ENCODE results near the gene HEXA.

Gene HEXA

DNA sequence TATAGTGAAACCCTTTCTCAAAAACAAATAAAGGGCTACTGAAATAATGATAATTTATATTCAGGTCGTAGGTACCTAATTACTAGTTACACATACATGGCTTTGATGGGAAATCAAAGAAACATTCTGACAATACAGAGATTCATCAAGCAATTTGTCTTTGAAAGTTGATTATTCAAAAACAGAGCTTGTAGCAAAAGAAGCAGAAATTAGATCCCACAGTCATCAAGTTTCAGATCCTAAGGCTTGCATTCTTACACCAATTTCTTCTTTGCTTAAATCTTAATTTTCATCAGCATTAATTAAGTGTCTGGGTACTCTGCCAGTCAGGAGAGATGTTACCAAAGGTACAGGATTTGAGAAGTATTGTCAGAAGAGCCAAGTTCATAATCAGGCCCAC is 1.5 kb upstream of the HEXA start:
- DNase-seq (ENCODE audit: low read depth in 4 of 4, low spot score in 1 of 4), result no peak

DNA sequence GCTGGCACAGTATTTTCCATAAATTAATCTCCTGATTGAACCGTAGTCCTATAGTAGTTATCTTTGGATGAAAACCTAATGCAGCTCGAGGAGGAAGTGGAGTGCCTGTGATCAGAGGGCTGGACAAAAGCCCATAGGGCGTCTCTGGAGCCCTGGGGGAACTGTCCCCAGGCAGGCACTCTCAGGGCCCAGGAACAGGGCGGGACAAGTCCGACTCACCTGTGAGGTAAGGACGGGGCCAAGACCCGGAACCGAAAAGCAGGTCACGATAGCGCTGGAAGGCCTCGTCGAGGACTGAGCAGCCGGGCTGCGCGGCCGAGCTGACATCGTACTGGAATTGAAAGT is 341 bp downstream of the HEXA start:
- no peak for DNase-seq (ENCODE audit: low read depth in 4 of 4, low spot score in 1 of 4)

DNA sequence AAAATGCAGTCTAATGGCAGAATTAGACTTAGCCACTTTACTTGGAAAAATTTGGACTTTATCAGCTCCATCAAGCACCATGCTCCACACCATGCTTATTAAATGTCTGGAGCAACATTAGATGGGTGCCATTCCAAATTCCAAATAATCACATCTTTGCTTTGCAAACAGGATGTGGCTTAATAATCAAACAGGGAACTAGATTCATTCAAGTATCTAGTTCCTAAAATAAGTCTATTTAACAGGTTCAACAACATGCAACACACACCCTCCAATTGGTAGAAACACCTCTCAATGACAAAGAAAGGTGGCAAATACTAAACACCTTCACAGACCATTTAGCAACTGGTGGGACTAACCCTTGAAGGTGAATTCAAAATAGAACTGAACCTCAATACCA is 3.5 kb downstream of the HEXA start:
- no peak for DNase-seq (ENCODE audit: low read depth in 4 of 4, low spot score in 1 of 4)

DNA sequence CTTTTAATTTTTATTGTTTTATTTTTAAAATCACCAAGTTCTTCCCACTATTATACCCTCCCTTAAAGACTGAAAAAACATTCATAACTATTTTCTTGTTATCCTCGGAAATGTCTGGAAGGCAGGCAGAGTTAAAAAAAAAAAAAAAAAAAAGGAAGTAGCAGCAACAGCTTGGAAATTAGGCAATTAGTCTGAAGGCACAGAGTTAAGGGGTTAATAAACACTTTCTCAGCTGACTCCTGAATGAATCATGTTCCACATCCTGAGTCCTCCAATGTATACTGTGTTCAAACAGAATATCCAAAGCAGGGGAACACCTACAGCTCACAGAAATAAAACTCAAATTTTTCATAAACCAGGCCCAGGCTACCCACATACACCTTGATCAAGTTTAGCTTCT is 5.8 kb downstream of the HEXA start:
- no peak for DNase-seq (ENCODE audit: low read depth in 4 of 4, low spot score in 1 of 4)

DNA sequence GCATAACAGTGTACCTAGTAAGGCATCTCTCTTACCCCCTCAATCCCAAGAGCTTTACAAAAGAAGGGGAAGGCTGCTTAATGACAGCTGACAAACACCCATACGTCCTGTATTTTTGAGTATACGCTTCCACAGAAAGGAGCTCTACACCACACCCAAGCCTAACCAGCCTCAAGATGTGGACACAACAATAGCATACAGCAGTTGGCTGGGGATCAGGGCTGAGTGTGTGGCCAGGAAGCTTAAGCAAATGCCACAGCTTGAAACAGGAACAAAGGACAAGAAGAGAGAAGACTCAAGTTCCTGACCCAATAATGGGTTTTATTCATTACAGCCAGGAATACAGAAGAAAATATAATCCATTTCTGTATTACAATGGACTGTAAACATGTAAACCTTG is 6.9 kb downstream of the HEXA start:
- DNase-seq (ENCODE audit: low read depth in 4 of 4, low spot score in 1 of 4), result no peak

DNA sequence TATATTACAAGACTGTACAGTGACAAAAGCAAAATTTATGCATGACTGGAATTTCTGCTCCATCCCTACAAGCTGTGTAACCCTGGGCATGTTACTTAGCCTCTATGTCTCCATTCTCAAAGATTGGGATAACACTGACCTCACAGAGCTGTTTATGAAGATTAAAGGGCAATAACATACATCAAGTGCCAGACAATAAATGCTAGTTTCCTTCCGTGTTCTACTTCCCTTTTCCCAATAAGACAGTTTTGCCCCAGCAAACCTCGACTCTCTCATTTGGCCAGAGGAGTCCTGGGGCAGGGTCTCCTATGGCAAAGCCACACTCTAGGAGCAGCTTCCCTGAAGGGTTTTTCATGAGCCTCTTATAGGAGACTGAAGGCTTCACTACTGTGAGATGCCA is 7.5 kb downstream of the HEXA start:
- DNase-seq (ENCODE audit: low read depth in 4 of 4, low spot score in 1 of 4), result no peak

DNA sequence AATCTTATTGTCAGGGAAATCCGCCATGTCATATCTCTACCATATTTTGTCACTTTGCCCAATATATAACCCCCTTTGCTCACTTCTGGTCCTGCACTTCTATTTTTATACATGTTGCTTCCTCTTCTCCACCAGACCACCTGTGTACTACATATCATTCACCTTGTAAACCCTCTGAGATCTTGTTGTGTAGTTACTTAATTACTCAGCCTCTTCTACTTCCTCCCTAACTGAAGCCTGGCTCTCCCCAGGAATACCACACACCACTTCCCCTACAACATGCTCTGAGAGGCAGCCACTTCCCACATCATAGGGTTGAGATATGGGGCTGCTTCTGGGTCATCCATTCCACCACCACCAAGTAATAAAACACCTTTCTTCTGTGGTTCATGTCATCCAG is 10.0 kb downstream of the HEXA start:
- no peak for DNase-seq (ENCODE audit: low read depth in 4 of 4, low spot score in 1 of 4)

DNA sequence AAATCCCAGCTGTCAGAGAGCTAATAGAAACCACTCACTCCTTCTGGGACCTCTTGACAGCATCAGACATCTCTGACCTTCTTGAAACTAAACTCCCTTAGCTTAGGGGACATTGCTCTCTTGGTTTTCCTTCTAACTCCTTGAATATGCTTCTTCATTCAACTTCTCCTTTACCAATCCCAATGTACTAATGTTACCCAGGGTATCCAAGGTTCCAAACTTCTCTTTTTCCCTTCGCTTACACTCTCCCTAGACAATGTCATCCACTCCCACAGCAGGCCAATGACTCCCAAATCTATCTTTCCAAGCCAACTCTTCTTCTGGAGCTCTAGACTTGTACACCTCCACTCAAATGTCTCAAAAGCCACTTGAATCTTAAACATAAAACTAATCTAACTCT is 14.6 kb downstream of the HEXA start:
- no peak for DNase-seq (ENCODE audit: low read depth in 4 of 4, low spot score in 1 of 4)

DNA sequence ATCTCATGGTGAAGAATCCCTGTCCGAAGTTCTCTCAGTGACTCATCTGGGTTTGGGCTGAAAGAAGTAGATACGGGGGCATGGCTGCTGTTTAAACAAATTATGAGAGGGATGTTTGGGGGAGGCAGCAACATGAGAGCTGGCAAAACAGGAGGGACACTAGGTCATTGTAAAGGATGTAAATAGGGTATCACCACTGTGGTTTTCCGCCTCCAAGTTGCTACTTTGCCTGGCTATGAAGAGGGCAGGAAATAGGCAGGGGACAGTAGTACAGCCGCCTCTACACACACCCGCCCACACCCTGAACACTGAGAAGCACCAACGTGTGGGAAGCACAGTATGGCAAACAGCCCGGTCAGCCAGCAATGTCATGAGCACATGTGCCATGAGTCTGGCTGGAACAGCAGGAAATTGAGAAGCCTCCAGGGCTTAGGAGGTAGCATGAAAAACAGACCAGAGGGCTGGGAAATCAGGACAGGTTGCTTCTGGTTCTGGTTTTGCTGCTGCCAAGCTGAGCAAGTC is 17.1 kb downstream of the HEXA start:
- no peak for DNase-seq (ENCODE audit: low read depth in 4 of 4, low spot score in 1 of 4)

DNA sequence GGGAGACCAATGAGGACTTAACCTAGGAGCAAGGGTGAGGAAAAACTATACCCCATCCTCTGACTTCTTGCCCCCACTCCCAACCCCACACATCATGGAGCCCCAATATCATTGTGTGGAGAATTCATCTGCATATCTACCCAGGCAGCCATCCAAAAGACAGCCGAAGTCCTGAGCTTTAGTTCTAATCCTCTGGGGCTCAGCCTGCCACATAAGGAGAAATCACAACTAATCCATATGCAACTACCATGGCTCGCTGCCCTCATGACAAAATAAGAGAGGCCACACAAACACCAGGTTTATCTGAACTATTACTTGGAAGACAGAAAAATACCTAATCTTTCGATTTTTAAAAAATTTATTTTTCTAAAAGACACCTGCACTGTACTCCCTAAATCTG is 17.7 kb downstream of the HEXA start:
- no peak for DNase-seq (ENCODE audit: low read depth in 4 of 4, low spot score in 1 of 4)

DNA sequence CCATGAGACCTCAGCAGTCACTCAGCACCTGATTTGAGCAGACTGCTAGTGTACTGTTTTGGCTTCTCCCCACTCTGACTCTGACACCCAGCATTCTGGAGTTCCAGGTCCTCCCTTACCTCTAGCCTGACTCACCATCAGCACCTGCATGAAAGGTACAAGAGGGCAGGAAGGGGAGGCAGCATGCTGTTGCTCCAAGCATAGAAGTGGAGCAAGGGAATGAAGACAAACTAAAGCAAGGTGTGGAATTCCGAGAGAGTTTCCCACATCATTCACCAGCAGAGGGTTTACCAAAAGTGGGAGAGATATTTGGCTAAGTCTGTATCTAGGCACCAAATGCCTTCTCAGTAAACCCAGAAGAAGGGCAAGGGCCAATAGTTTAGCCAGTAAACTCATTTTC is 21.3 kb downstream of the HEXA start:
- DNase-seq (ENCODE audit: low read depth in 4 of 4, low spot score in 1 of 4), result no peak

DNA sequence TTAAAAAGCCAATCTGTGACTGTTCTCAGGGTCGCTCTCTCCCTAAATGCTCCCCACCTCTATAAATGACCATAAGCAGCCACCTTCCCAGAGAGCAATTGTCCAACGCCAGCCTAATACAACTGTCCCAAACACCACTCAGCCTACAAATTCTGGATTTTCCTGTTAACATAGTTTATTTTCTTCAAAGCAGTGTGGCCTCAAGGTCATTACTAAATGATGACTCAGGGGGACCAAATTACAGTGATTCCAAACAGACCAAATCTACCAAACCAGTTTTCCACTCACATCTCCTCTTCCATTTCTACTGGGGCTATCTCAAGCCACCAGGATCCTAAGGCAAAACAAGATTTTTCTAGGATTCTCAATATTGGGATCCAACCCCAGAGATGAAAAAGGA is 22.5 kb downstream of the HEXA start:
- no peak for DNase-seq (ENCODE audit: low read depth in 4 of 4, low spot score in 1 of 4)

DNA sequence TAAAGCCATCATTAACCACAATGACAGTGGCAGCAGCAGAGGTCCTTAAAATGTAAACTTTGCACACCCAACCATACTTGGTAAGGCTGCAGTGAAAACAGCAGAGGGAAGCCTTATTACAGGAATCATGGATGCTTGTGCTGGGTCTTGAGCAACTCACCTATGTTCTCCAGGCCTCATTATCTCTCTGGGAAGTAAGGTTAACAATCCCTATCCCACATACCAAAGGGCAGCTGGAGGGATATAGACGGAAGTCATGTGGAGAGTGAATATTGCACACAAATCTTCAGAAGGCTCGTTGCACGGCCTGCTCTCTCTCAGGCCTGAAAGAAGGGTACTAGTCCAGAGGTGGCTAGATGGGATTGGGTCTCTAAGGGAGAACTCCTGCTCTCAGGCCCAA is 30.0 kb downstream of the HEXA start:
- no peak for DNase-seq (ENCODE audit: low read depth in 4 of 4, low spot score in 1 of 4)

DNA sequence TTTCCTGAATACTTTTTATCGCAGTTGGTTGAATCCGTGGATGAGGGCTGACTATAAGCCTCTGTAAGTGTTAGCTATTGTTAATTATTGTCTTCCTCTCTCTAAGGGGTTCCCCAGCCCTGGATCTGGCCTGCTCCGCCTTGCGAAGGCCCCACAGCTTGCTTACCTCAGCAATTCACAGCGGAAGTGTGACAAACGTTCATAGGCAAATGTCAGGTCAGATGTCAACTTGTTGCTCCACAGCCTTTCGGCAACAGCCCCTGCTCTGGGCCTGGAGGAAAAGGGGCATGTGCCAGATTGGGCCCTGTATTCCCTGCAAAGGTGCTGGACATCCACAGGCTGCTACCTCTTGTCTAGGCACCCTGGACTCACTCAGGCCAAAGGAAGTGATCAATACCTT is 30.5 kb downstream of the HEXA start:
- no peak for DNase-seq (ENCODE audit: low read depth in 4 of 4, low spot score in 1 of 4)

DNA sequence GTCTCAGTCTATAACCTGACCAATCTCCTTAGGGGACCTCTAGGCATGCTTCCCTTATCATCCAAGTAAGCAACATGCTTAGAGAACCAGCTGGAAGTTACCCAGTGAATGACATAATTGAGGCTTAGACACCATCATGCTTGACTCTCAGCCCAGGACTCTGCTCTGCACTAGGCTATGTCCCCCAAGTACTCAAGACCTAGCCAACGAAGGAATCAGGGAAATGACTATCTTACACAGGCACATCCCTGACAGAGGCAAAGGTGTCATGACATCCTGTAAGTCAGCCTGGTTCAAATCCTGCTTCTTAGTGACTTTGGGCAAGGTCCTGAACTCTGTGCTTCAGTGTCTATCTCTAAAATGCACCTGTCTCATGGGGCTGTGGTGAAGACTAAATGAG is 31.2 kb downstream of the HEXA start:
- DNase-seq (ENCODE audit: low read depth in 4 of 4, low spot score in 1 of 4), result no peak

DNA sequence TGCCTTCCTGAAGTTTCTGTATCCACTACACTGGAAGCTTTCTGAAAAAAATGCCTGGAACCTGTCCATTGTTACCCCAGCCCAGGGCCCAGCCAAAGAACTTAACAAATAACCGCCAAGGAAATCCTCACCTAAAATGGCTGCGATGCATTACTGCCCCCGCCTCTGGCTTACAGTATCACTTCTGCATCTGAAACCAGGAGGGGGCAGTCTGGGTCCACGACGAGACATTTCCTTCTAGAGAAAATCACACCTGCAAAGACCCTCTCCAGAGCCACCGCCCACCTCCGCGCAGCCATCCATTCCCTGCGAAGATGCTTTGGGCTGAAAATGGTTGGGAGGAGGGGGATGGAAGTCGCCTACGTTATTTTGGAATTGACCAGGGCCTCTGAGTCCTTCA is 33.4 kb downstream of the HEXA start:
- peak in 1 of 4 experiments; percentile 2 for DNase-seq (ENCODE audit: low read depth in 4 of 4, low spot score in 1 of 4)

DNA sequence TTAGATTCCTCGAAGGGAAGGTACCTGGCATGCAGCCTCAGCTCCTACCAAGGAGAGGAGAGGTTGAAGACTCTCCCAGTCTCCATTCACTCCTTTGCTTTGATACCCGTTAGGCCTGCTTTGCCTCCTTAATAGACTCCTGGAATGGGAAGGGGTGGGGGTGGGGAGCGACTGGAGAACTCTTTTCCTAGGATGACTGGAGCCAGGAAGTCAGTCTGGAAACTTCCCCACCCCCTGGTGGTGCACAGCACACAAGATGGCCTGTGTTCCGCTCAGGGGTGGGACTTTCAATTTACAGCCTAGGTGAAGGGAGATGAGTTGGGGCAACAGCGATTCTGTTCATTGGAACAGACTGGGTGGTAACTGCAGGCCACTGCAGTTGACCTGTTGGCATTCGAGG is 34.5 kb downstream of the HEXA start:
- no peak for DNase-seq (ENCODE audit: low read depth in 4 of 4, low spot score in 1 of 4)

DNA sequence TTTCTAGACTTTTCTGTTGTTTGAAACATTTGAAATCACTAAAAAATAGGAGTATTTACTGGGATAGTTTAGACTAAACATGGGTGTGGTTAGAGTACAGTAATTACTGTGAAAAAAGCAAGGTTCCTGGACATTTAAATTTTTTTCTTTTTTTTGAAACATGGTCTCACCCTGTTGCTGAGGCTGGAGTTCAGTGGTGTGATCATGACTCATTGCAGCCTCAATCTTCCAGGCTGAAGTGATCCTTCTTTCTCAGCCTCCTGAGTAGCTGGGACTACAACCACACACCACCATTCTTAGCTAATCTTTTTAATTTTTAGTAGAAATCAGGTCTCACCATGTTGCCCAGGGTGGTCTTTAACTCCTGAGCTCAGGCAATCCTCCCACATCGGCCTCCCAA is 35.4 kb downstream of the HEXA start:
- no peak for DNase-seq (ENCODE audit: low read depth in 4 of 4, low spot score in 1 of 4)

DNA sequence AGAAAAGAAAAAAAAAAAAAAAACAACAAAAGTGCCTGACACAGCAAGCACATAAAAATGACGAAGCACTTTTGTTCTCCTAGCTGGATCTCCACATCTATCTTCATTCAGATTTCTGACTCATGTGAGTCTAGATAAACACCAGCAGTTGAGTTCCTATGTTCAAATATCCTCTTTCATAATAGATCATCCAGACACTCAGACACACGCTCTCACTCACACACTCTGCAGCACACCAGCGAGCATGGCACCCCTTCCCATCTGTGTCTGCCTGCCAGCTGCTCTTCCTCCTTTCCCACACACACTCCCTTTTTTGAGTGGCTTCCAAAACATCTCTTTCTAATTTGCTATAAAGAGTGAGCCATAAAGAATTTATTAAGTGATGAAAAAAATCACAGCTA is 36.0 kb downstream of the HEXA start:
- DNase-seq (ENCODE audit: low read depth in 4 of 4, low spot score in 1 of 4), result no peak

DNA sequence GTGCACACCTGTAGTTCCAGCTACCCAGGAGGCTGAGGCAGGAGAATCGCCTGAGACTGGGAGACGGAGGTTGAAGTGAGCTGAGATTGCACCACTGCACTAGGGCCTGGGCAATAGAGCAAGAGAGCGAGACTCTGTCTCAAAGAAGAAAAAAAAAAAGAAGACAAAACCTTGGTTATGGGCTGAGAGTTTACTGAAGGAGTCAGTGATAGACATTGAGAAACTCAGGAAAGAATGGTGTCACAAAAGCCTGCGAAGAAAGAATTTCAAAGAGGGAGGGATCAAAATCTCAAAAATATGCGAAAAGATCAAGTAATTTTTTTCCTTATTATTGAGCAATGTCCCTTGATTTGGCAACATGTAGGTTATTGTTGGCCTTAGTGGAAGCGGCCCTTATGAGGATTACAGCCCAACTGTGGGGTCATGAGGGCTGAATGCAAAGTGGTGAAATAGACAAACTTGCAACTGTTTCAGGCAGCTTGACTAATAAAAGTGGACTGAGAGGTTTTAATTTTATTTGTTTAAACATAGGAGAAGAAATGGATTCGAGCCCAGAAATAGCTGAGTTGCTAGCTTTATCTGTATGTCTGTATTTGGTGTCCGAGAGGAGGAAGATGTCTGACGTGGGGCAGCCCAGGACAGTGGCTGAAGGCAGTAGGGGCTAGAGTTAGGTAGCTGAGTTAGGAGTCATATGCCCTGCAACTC is 37.0 kb downstream of the HEXA start:
- DNase-seq (ENCODE audit: low read depth in 4 of 4, low spot score in 1 of 4), result no peak

DNA sequence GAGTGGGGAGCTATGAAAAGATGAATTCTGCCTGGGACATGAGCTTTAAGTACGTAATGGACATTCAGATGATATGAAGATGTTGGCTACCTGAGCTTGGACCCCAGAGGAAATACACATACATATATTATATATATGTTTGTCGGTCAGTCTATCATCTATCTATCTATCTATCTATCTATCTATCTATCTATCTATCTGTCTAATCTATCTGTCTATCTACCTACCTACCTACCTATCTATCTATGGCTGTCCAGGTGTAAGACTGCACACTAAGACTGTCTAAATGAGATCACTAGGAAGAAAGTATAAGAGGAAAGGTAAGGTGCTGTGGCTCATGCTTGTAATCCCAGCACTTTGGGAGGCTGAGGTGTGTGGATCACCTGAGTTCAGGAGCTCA is 37.7 kb downstream of the HEXA start:
- no peak for DNase-seq (ENCODE audit: low read depth in 4 of 4, low spot score in 1 of 4)

DNA sequence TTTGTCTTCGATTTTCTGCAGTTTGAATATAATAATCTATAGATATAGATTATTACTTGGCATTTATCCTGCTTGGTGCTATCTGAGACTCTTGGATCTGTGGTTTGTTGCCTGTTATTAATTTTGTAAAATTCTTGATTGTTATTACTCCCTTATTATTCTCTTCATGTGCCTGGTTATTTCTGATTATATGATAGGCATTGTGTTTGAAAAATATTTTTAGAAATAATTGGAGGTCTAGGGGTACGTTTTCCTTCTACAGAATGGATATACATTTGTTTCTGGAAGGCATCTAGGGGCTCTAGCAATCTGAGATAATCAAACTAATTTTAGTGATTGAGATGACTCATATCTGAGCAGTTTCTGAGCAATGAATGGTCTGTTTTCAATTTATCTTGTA is 41.0 kb downstream of the HEXA start:
- no peak for DNase-seq (ENCODE audit: low read depth in 4 of 4, low spot score in 1 of 4)

DNA sequence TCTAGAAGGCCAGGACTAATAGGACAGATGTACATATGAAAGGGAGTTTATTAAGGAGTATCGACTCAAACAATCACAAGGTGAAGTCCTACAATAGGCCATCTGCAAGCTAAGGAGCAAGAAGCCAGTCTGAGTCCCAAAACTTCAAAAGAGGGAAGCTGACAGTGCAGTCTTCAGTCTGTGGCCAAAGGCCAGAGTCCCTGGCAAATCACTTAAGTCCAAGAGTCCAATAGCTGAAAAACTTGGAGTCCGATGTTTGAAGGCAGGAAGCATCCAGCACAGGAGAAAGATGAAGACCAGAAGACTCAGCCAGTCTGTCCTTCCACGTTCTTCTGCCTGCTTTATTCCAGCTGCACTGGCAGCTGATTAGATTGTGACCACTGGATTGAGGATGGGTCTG is 44.8 kb downstream of the HEXA start:
- no peak for DNase-seq (ENCODE audit: low read depth in 4 of 4, low spot score in 1 of 4)

DNA sequence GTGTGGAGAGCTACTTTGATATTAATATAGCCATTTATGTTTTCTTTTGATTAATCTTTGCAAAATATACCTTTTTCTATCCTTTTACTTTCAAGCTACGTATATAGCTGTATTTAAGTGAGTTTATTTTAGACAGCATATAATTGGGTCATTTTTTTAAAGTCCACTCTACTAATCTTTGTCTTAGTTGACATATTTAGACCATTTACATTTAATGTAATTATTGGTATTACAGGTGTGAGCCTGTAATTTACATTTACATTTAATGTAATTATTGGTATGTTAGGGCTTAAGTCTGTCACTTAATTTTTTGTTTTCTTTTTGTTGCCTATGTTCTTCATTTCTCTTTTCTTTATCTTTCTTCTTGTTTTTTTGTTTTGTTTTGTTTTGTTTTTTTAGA is 52.1 kb downstream of the HEXA start:
- DNase-seq (ENCODE audit: low read depth in 4 of 4, low spot score in 1 of 4), result no peak
